GM12878 (cell line): ENCODE measurements around the gene SSR1. TPM values are rescaled to one million over a fixed set of nuclear protein-coding genes. Genes with fewer than 3 reads are reported as not detected.
A peak's percentile ranks its signal among the peaks of the same experiment; 100 is the strongest.

ENCODE experiments used
- ATAC-seq: fragments of 200-7000 bp; cut with Tn5 transposase; 3 replicates; pipeline ENCODE4 v1.9.1; 2020; ENCODE audit warnings: mild to moderate bottlenecking, moderate library complexity
- BruUV-seq: library from RNA; stranded (reverse); fragments of 400-500 nt; replicated peaks from 2 replicates; lab custom pipeline; 2021; lab: Mats Ljungman, UMichigan
- CTCF ChIA-PET: fragments of 300-600 bp; sonication (Branson Sonifier 250); formaldehyde crosslinking; extraction: SDS; loops from one replicate; lab custom pipeline; 2021; ENCODE audit warnings: inconsistent platforms; lab: Yijun Ruan, JAX
- POLR2A ChIA-PET: fragments of 350-600 bp; formaldehyde crosslinking; extraction: SDS; loops from one replicate; lab custom pipeline; 2021; ENCODE audit warnings: inconsistent platforms; lab: Charles Lee
- RAD21 ChIA-PET: fragments of 300-600 bp; sonication (Branson Sonifier 250); formaldehyde crosslinking; loops from one replicate; lab custom pipeline; 2023; ENCODE audit warnings: antibody characterized with exemption; ENCODE audit not compliant: unreplicated experiment; lab: Charles Lee
- SMC1A ChIA-PET: fragments of 300-600 bp; sonication (Branson Sonifier 250); formaldehyde crosslinking; loops from one replicate; lab custom pipeline; 2023; ENCODE audit not compliant: unreplicated experiment, uncharacterized antibody; lab: Charles Lee
- DNase-seq: peaks from one replicate; pipeline ENCODE4 v3.0.0-alpha.2; 2011; ENCODE audit warnings: low read depth, low spot score
- FAIRE-seq: peaks from 3 replicates; lab custom pipeline; 2011; peaks lifted over from hg19 to GRCh38; lab: Jason Lieb, UNC
- H2AFZ ChIP-seq: 2 replicates; pipeline ENCODE4 v1.6.0; 2011; ENCODE audit warnings: low read depth, low read length, control low read depth; ENCODE audit not compliant: control insufficient read depth
- H3K27ac ChIP-seq: 2 replicates; pipeline ENCODE4 v1.5.1; 2011; ENCODE audit warnings: control low read depth; ENCODE audit not compliant: control insufficient read depth, insufficient read depth
- H3K27me3 ChIP-seq, 2 experiments: replicated peaks in 1 of 2; 2 replicates each; pipeline versions ENCODE4 v1.6.0 to v1.6.1; 2011; ENCODE audit warnings: low read length in 1 of 2; ENCODE audit not compliant: control insufficient read depth in 2 of 2, insufficient read depth in 2 of 2
- H3K36me3 ChIP-seq, 2 experiments: 2 replicates each; pipeline ENCODE4 v1.5.1; 2011; ENCODE audit warnings: low read length in 1 of 2; ENCODE audit not compliant: control insufficient read depth in 2 of 2, insufficient read depth in 2 of 2
- H3K4me1 ChIP-seq: 2 replicates; pipeline ENCODE4 v1.6.1; 2011; ENCODE audit warnings: mild to moderate bottlenecking, low read length, moderate library complexity, mixed read lengths; ENCODE audit not compliant: control insufficient read depth, insufficient read depth
- H3K4me2 ChIP-seq: 2 replicates; pipeline ENCODE4 v1.6.0; 2011; ENCODE audit warnings: control low read depth; ENCODE audit not compliant: control insufficient read depth, insufficient read depth
- H3K4me3 ChIP-seq: fragments of 200-600 bp; sonication (generic); 2 replicates; pipeline ENCODE4 v1.5.1; 2016
- H3K79me2 ChIP-seq: 2 replicates; pipeline ENCODE4 v1.6.0; 2011; ENCODE audit warnings: low read length; ENCODE audit not compliant: control insufficient read depth, insufficient read depth
- H3K9ac ChIP-seq: 2 replicates; pipeline ENCODE4 v1.8.0; 2011; ENCODE audit warnings: low read length, control low read depth, mixed read lengths; ENCODE audit not compliant: control insufficient read depth, insufficient read depth
- H3K9me3 ChIP-seq: replicated peaks from 3 replicates; pipeline ENCODE4 v1.5.1; 2011; ENCODE audit warnings: mild to moderate bottlenecking, low read length; ENCODE audit not compliant: control insufficient read depth, insufficient read depth
- H4K20me1 ChIP-seq: 2 replicates; pipeline ENCODE4 v1.6.0; 2011; ENCODE audit not compliant: control insufficient read depth, insufficient read depth
- BHLHE40 ChIP-seq, 2 experiments: fragments of 450-650 bp in 1 of 2; IDR thresholded peaks; 2 replicates each; pipeline ENCODE4 v1.6.1; 2011 to 2017; ENCODE audit warnings: low read depth in 2 of 2, borderline replicate concordance in 1 of 2, improper control_type of control experiment in 1 of 2, low read length in 1 of 2, mild to moderate bottlenecking in 1 of 2
- CHD4 ChIP-seq: fragments of 200-600 bp; sonication (generic); IDR thresholded peaks from 2 replicates; pipeline ENCODE4 v1.6.1; 2016; ENCODE audit warnings: mild to moderate bottlenecking
- CREB1 ChIP-seq: IDR thresholded peaks from 2 replicates; pipeline ENCODE4 v1.6.1; 2012; ENCODE audit warnings: low read depth, mild to moderate bottlenecking, inconsistent platforms
- EZH2 ChIP-seq: IDR thresholded peaks from 2 replicates; pipeline ENCODE4 v1.6.1; 2012; ENCODE audit warnings: low read depth, mild to moderate bottlenecking, control low read depth, inconsistent platforms, low read length, borderline replicate concordance; ENCODE audit not compliant: control insufficient read depth
- GATAD2B ChIP-seq: fragments of 450-650 bp; conservative IDR thresholded peaks from 2 replicates; pipeline ENCODE4 v1.6.1; 2017; ENCODE audit warnings: low read depth, mild to moderate bottlenecking, moderate library complexity
- JUND ChIP-seq: IDR thresholded peaks from 2 replicates; pipeline ENCODE4 v1.6.1; 2012; ENCODE audit warnings: low read depth, mild to moderate bottlenecking, low read length, improper control_type of control experiment, moderate library complexity
- KAT2A ChIP-seq: conservative IDR thresholded peaks from 2 replicates; pipeline ENCODE4 v1.6.1; 2011; ENCODE audit warnings: low read depth, low read length; ENCODE audit not compliant: control insufficient read depth
- KDM1A ChIP-seq: fragments of 200-600 bp; sonication (generic); IDR thresholded peaks from 2 replicates; pipeline ENCODE4 v1.6.1; 2016; ENCODE audit warnings: borderline replicate concordance
- KLF5 ChIP-seq: fragments of 450-650 bp; IDR thresholded peaks from 2 replicates; pipeline ENCODE4 v1.6.1; 2014; ENCODE audit warnings: mild to moderate bottlenecking; ENCODE audit not compliant: partially characterized antibody
- MEF2A ChIP-seq: IDR thresholded peaks from 2 replicates; pipeline ENCODE4 v1.6.1; 2011; ENCODE audit warnings: low read depth, mild to moderate bottlenecking, low read length, moderate library complexity; ENCODE audit not compliant: insufficient read depth
- MEF2B ChIP-seq: fragments of 450-650 bp; IDR thresholded peaks from 2 replicates; pipeline ENCODE4 v1.6.1; 2018; ENCODE audit warnings: mild to moderate bottlenecking, moderate library complexity; ENCODE audit not compliant: partially characterized antibody, poor library complexity, severe bottlenecking
- NFIC ChIP-seq: IDR thresholded peaks from 2 replicates; pipeline ENCODE4 v1.6.1; 2012; ENCODE audit warnings: low read depth, mild to moderate bottlenecking, inconsistent platforms, low read length, moderate library complexity
- NRF1 ChIP-seq: conservative IDR thresholded peaks from 2 replicates; pipeline ENCODE4 v1.6.1; 2011; ENCODE audit warnings: mild to moderate bottlenecking, low read depth, low read length, improper control_type of control experiment
- RUNX3 ChIP-seq: IDR thresholded peaks from 2 replicates; pipeline ENCODE4 v1.6.1; 2012; ENCODE audit warnings: low read length, inconsistent platforms
- SKIL ChIP-seq: fragments of 450-650 bp; IDR thresholded peaks from 2 replicates; pipeline ENCODE4 v1.6.1; 2017; ENCODE audit warnings: mild to moderate bottlenecking, low read depth, inconsistent platforms; ENCODE audit not compliant: poor library complexity, severe bottlenecking
- SUPT20H ChIP-seq: IDR thresholded peaks from 2 replicates; pipeline ENCODE4 v1.6.1; 2011; ENCODE audit warnings: low read depth, mild to moderate bottlenecking, low read length, moderate library complexity, borderline replicate concordance; ENCODE audit not compliant: control insufficient read depth
- SUZ12 ChIP-seq: fragments of 200-600 bp; sonication (generic); IDR thresholded peaks from one replicate; pipeline ENCODE4 v1.6.1; 2018; ENCODE audit warnings: antibody characterized with exemption, mild to moderate bottlenecking; ENCODE audit not compliant: unreplicated experiment
- TAF1 ChIP-seq: IDR thresholded peaks from 2 replicates; pipeline ENCODE4 v1.6.1; 2011; ENCODE audit warnings: mild to moderate bottlenecking, low read depth, low read length, borderline replicate concordance
- WRNIP1 ChIP-seq: IDR thresholded peaks from 2 replicates; pipeline ENCODE4 v1.6.1; 2011; ENCODE audit warnings: low read depth, low read length, improper control_type of control experiment, borderline replicate concordance
- YBX1 ChIP-seq: fragments of 450-650 bp; IDR thresholded peaks from 2 replicates; pipeline ENCODE4 v1.6.1; 2016; ENCODE audit warnings: antibody characterized with exemption
- YY1 ChIP-seq: IDR thresholded peaks from 2 replicates; pipeline ENCODE4 v1.6.1; 2011; ENCODE audit warnings: low read depth, mild to moderate bottlenecking, low read length
- ZNF217 ChIP-seq: fragments of 450-650 bp; IDR thresholded peaks from 2 replicates; pipeline ENCODE4 v1.6.1; 2017; ENCODE audit warnings: antibody characterized with exemption, mild to moderate bottlenecking
- WGBS: methylation state at CpG from one replicate; pipeline ENCODE4 v1.1.6; 2016; ENCODE audit warnings: low lambda C conversion rate; ENCODE audit not compliant: insufficient replicate concordance, insufficient coverage; ENCODE audit errors: missing lambda C conversion rate; 5-methylcytosine and 5-hydroxymethylcytosine counted together
- in situ Hi-C: fragments of 300-500 bp; cut with MboI; formaldehyde crosslinking; loops from 9 replicates; pipeline ENCODE4 v1.14.3; 2018; ENCODE audit warnings: mixed read lengths
- intact Hi-C: fragments of 100-400 bp; cut with micrococcal nuclease; formaldehyde crosslinking; loops from one replicate; pipeline ENCODE4 v1.14.2; 2022; ENCODE audit not compliant: unreplicated experiment
- polyA plus RNA-seq, 11 experiments: library from polyadenylated mRNA; depleted of rRNA in 4 of 11; unstranded in 6 of 11; stranded (reverse) in 5 of 11; fragments of >200 nt; fragmentation: Nextera tagmentation in 4 of 11; fragmentation: Illumina TruSeq in 1 of 11; extraction: Ambion mirVana in 4 of 11; extraction: Trizol in 1 of 11; gene quantifications; 1 replicate in 1 of 11; 2 replicates in 10 of 11; pipeline versions ENCODE4 v1.2.1 to v1.2.3, GENCODE V29; 2011 to 2016; ENCODE audit warnings: inconsistent platforms in 2 of 11, missing spikeins in 2 of 11, low read depth in 1 of 11
- total RNA-seq, 4 experiments: library from RNA; depleted of rRNA in 3 of 4; stranded (reverse); fragments of >200 nt in 3 of 4; fragmentation: Illumina TruSeq in 1 of 4; extraction: Trizol in 1 of 4; gene quantifications; 2 replicates each; pipeline versions ENCODE4 v1.2.1 to v1.2.3, GENCODE V29; 2013 to 2021

Gene SSR1
- total and polyA plus RNA-seq, 10 of the 15 experiments (the other 5 are each of a cell fraction or from before 2014, with no cell fraction given), result 42.0 to 209 (median 128) TPM

DNA sequence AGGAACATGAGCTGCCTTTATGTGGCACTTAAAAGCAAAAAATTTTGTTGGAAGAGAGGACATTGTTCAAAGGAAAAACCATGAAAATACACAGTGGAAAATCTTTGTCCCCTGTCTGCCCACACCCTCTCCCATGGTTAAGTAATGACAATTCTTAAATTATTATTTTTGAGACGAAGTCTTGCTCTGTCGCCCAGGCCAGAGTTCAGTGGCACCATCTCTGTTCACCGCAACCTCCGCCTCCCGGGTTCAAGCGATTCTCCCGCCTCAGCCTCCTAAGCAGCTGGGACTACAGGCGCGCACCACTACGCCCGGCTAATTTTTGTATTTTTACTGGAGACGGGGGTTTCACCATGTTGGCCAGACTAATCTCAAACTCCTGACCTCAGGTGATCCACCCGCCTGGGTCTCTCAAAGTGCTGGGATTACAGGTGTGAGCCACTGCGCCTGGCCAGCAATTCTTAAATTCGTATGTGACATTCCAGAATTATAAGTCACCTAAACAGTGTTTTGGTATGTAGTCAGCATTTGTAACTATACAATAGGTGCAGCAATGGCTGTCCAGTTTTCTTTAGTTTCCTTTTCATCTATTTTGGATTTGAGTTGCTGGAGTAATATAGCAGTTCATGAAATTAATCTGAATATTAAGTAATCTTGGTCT is 636 bp upstream of the SSR1 start:
- Histone ChIP-seq H3K4me1 (peaks cover 6% of the 10 kb centered on the region), H3K79me2 (peaks cover 45% of the 10 kb centered on the region), H2AFZ (peak overlapping the region; percentile 92), H3K4me2 (peak overlapping the region; percentile 88), H3K27me3 (no peaks in the 10 kb centered on the region), H3K36me3 (peaks cover 0 to 15% of the 10 kb centered on the region in 2 experiments; a peak in 1 of 4 replicates), H3K9me3 (peaks cover 6% of the 10 kb centered on the region; the same call in 2 of the 3 replicates), H3K4me3 (peak overlapping the region; percentile 48), H3K9ac (peak overlapping the region; percentile 90), H3K27ac (peak overlapping the region; percentile 82), H4K20me1 (no peaks in the 10 kb centered on the region)
- WGBS, result 81% methylated on average over 15 of the region's 15 CpGs
- ChIA-PET POLR2A (interaction anchor here (1.0 to 1.9 kb wide), 4 partner anchors 11 to 78 kb away, joined by 4 to 14 read pairs (median 4); partner anchors contain the start of genes CAGE1 and RIOK1), RAD21 (interaction anchor here (1.9 to 2.6 kb wide), 3 partner anchors 14 to 76 kb away, joined by 7 to 11 read pairs (median 8); partner anchors contain the start of genes CAGE1 and RIOK1), CTCF (interaction anchor here (1.4 to 2.7 kb wide), 3 partner anchors 11 to 70 kb away, joined by 3 to 15 read pairs (median 6); no protein-coding TSS in a partner anchor), SMC1A (interaction anchor here (1.4 to 3.4 kb wide), 5 partner anchors 10 to 76 kb away, joined by 4 to 16 read pairs (median 5); partner anchors contain the start of genes CAGE1 and RIOK1)
- intact Hi-C loops, result loop anchor here (1.0 to 10.0 kb wide), 2 partner anchors 76 to 729 kb away; partner anchors contain the start of genes CAGE1, LY86 and RIOK1
- in situ Hi-C loops, result no loop called here
- BruUV-seq, result TSS peak; percentile 95
- DNase-seq (no peak), FAIRE-seq (no peak), ATAC-seq (no peak)
- TF ChIP-seq CREB1 (no peak), EZH2 (no peak), RUNX3 (no peak), WRNIP1 (no peak), KDM1A (no peak), NFIC (peak; percentile 22; the same call in 1 of the 2 replicates), JUND (no peak), TAF1 (no peak), CHD4 (no peak), MEF2B (no peak), MEF2A (no peak), SUPT20H (no peak), KAT2A (no peak), YBX1 (no peak), YY1 (no peak), ZNF217 (peak; percentile 40; the same call in 1 of the 2 replicates), NRF1 (no peak), BHLHE40 (IDR thresholded peaks at IDR 0.05; ENCODE audit: borderline replicate concordance in 1 of 2, low read depth in 2 of 2, low read length in 1 of 2) (no peak), SKIL (no peak), SUZ12 (no peak), GATAD2B (no peak), KLF5 (no peak)
